HG02642 (cell line): Measurements from ENCODE around the gene TBCB.
"Not testable (repeated sequence)": the region's sequence is repeated elsewhere in the genome, so short reads cannot be mapped to it uniquely, and the experiment has no call there.

Experiments used
- ATAC-seq: cut with Tn5 transposase; IDR thresholded peaks from one replicate; pipeline ENCODE4 v1.9.1; 2021; ENCODE audit warnings: mild to moderate bottlenecking; ENCODE audit not compliant: unreplicated experiment, poor library complexity

TBCB gene

GRCh38 chr19:36115453-36116343, at the start of gene TBCB:
Gene TBCB (plus strand): TSS chr19:36115468. CDS start chr19:36115561, 93 bp downstream.
- ATAC-seq, result no peak

- ATAC-seq, result no peak
Observed at GRCh38 chr19:36067681-36068080, 47.6 kb upstream of the TBCB start.

GRCh38 chr19:36068810-36069499, 46.3 kb upstream of the TBCB start:
- not testable (repeated sequence) for ATAC-seq

- ATAC-seq, result no peak
Observed at GRCh38 chr19:36072081-36072480, 43.2 kb upstream of the TBCB start.

GRCh38 chr19:36073121-36073876, 42.0 kb upstream of the TBCB start:
- ATAC-seq, result no peak

GRCh38 chr19:36079389-36079945, 35.8 kb upstream of the TBCB start:
- ATAC-seq, result no peak

GRCh38 chr19:36081385-36081784, 33.9 kb upstream of the TBCB start:
- no peak for ATAC-seq

GRCh38 chr19:36081894-36082293, 33.4 kb upstream of the TBCB start:
- no peak for ATAC-seq

- ATAC-seq, result no peak
Observed at GRCh38 chr19:36082916-36083315, 32.4 kb upstream of the TBCB start.

GRCh38 chr19:36084231-36085009, 30.8 kb upstream of the TBCB start:
- ATAC-seq, result no peak

- ATAC-seq, result no peak
Observed at GRCh38 chr19:36086326-36086725, 28.9 kb upstream of the TBCB start.

GRCh38 chr19:36089847-36090246, 25.4 kb upstream of the TBCB start:
- ATAC-seq, result no peak

- no peak for ATAC-seq
Observed at GRCh38 chr19:36090910-36091695, 24.2 kb upstream of the TBCB start.

- ATAC-seq, result no peak
Observed at GRCh38 chr19:36092566-36092965, 22.7 kb upstream of the TBCB start.

GRCh38 chr19:36093146-36093662, 22.1 kb upstream of the TBCB start:
- ATAC-seq, result no peak

- no peak for ATAC-seq
Observed at GRCh38 chr19:36093687-36094086, 21.6 kb upstream of the TBCB start.

- ATAC-seq, result no peak
Observed at GRCh38 chr19:36097036-36097435, 18.2 kb upstream of the TBCB start.

GRCh38 chr19:36099166-36099785, 16.0 kb upstream of the TBCB start:
- ATAC-seq, result no peak
